GM21576 (cell line): ENCODE measurements around the gene ARL17A.
"Not testable (repeated sequence)": the region's sequence is repeated elsewhere in the genome, so short reads cannot be mapped to it uniquely, and the experiment has no call there.

Experiments
- ATAC-seq: cut with Tn5 transposase; IDR thresholded peaks from one replicate; pipeline ENCODE4 v1.9.1; 2021; ENCODE audit warnings: mild to moderate bottlenecking, moderate library complexity; ENCODE audit not compliant: unreplicated experiment

The ARL17A gene

GRCh38 chr17:46559155-46559554 lies 20.3 kb downstream of the ARL17A start:
- ATAC-seq: not testable (repeated sequence)

- not testable (repeated sequence) for ATAC-seq
Observed at GRCh38 chr17:46548607-46549006, 30.9 kb downstream of the ARL17A start.

- ATAC-seq: not testable (repeated sequence)
Observed at GRCh38 chr17:46534716-46535115, 44.8 kb downstream of the ARL17A start.

DNA sequence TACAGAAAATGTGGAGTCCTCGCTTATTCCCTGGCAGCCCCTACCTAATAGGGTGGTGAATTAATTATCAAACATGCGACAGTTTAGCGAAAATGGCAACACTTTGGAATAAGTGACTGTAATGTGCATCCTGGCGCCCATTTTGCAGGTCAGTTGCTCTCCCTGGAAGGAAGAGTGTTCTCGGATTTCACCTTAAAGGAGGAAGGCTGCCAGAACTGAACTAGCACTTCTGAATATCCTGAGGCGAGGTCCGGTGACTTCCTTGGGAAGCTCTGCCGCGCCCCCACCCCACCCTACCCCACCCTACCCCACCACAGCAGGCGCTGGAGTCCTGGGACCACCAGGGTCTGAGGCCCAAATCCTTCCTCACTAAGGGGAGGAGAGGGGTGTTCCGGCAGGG lies 67.3 kb downstream of the ARL17A start, which contains the start of gene LRRC37A2:
LRRC37A2 (plus strand) TSS at position 301 of the 400 bp plus-strand sequence. CDS start 245 bp downstream, outside the sequence.
- ATAC-seq: not testable (repeated sequence)

DNA sequence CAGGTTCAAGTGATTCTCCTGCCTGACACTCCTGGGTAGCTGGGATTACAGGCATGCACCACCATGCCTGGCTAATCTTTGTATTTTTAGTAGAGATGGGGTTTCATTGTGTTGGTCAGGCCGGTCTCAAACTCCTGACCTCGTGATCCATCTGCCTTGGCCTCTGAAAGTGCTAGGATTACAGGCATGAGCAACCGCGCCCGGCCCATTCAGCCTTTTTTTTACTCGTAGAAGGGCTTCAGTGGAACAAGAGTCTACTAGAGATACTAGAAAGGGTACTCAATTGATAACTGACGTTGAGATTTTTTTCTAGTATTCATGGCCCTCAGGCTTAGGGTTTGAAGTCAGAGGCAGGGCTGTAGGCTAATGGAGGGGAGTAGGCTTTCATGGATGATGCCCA lies 73.6 kb downstream of the ARL17A start:
- not testable (repeated sequence) for ATAC-seq

- ATAC-seq: not testable (repeated sequence)
Observed at GRCh38 chr17:46499437-46500139, 79.9 kb downstream of the ARL17A start.

DNA sequence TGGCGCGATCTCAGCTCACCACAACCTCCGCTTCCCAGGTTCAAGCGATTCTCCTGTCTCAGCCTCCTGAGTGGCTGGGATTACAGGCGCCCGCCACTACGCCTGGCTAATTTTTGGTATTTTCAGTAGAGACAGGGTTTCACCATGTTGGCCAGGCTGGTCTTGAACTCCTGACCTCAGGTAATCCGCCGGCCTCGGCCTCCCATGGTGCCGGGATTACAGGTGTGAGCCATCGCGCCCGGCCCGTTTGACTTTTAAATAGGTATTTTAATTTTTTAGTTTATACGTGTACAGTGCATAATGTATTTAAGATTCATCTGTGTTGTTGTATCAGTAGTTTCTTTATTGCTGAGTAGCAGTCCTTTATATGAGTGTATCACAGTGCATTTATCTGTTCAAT lies 87.5 kb downstream of the ARL17A start:
- not testable (repeated sequence) for ATAC-seq

DNA sequence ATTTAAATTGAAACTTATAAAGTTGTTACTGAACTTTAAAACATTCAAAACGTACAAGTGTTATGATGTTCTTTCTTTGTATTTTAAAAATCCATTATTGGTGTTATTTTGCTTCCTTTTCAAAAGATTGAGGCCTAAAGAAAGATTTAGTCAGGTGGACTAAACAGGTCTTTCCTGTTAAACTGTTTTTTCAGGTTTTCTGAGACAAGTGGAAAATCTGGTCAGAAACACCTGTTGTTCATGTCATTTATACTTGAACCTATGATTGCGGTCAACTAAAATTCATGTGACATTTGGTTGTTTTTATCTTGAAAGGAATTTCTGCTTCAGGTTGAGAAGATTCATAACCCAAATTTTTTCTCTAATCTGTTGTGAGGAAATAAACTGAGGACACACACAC lies 98.2 kb downstream of the ARL17A start:
- not testable (repeated sequence) for ATAC-seq

- not testable (repeated sequence) for ATAC-seq
Observed at GRCh38 chr17:46478823-46479222, 100.7 kb downstream of the ARL17A start.

DNA sequence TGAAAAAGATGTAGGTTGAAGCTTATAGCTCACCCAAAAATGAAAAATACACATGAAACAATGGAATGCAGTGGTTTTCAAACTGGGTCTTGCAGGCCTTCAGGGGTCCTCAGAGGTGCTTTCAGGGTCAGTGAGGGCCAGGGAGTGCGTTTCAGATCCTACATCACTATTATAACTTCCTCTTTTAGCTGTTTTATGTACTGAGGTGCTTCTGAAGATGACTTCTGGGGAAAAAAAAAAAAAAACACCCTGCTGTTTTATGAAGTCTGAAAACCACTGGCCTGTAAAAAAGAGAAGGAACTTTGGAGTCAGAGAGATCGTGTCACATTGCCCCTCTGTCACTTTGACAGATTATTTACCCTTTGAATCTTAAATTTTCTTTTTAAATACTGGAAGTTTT lies 103.9 kb downstream of the ARL17A start:
- not testable (repeated sequence) for ATAC-seq

DNA sequence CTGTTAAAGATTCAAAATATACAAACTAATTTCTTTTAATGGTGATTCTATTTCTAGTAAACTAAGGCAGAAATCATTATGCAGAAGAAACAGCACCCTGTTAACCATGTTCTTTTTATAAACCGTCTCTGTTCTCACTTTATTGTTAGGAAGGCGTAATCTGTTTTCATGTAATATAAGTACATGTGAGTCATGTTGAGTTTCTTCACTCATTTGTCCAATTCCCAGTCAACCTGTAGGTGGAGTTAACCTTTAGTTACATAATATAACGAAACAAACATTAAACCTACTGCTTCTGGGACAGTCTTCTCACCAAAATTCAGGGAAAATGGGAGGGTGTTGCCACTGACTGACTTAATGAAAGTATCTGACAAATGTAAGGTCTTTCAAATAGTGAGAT lies 105.0 kb downstream of the ARL17A start:
- ATAC-seq: not testable (repeated sequence)

DNA sequence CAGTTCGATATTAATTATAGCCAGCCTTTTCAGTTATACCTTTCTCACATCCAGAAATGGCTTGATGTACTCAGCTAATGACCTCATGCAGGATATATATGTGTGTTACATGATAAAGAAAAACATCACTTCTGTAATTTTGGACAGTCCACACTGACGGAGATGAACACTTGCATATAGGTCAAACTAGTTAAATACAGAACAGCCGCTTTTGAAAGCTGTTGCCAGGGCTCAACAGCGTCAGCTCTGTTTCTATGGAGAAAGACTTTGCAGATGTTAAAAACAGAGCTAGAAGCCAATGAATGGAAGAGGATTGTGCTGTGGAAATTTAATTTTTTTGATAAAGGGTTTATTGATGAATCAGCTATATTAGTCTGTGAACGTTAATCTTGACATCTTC lies 111.9 kb downstream of the ARL17A start:
- ATAC-seq: not testable (repeated sequence)
